HG02938 (cell line): ENCODE results near the gene PLEKHH3.
A peak's percentile ranks its signal among the peaks of the same experiment; 100 is the strongest.

Experiments
- ATAC-seq: cut with Tn5 transposase; IDR thresholded peaks from one replicate; pipeline ENCODE4 v1.9.1; 2021; ENCODE audit warnings: mild to moderate bottlenecking, moderate library complexity; ENCODE audit not compliant: unreplicated experiment

PLEKHH3 gene

GRCh38 chr17:42676424-42677011, at the start of gene PLEKHH3:
Gene PLEKHH3, minus strand, starts transcription at chr17:42676994. Its CDS starts 431 bp downstream, at chr17:42676563.
- no peak for ATAC-seq

- ATAC-seq: no peak
Measured at GRCh38 chr17:42725143-42725542, 48.3 kb upstream of the PLEKHH3 start.

- no peak for ATAC-seq
Measured at GRCh38 chr17:42723636-42724035, 46.8 kb upstream of the PLEKHH3 start.

- ATAC-seq: no peak
Measured at GRCh38 chr17:42720996-42721583, 44.3 kb upstream of the PLEKHH3 start.

- no peak for ATAC-seq
Measured at GRCh38 chr17:42709561-42709960, 32.8 kb upstream of the PLEKHH3 start.

- ATAC-seq: no peak
Measured at GRCh38 chr17:42708588-42708987, 31.8 kb upstream of the PLEKHH3 start.

GRCh38 chr17:42706732-42707131, 29.9 kb upstream of the PLEKHH3 start:
- ATAC-seq: no peak

GRCh38 chr17:42704837-42705494, 28.2 kb upstream of the PLEKHH3 start:
- ATAC-seq: peak; percentile 70

- ATAC-seq: peak; percentile 21
Measured at GRCh38 chr17:42704490-42704836, 27.7 kb upstream of the PLEKHH3 start.

GRCh38 chr17:42702446-42702845, 25.7 kb upstream of the PLEKHH3 start:
- ATAC-seq: no peak

GRCh38 chr17:42700586-42701289, 23.9 kb upstream of the PLEKHH3 start:
- ATAC-seq: no peak

GRCh38 chr17:42699415-42699740, 22.6 kb upstream of the PLEKHH3 start:
- no peak for ATAC-seq

- ATAC-seq: no peak
Measured at GRCh38 chr17:42698736-42699414, 22.1 kb upstream of the PLEKHH3 start.

- no peak for ATAC-seq
Measured at GRCh38 chr17:42697108-42697811, 20.5 kb upstream of the PLEKHH3 start.

- ATAC-seq: no peak
Measured at GRCh38 chr17:42695500-42695899, 18.7 kb upstream of the PLEKHH3 start.

GRCh38 chr17:42694524-42694923, 17.7 kb upstream of the PLEKHH3 start:
- no peak for ATAC-seq

GRCh38 chr17:42692489-42692888, 15.7 kb upstream of the PLEKHH3 start:
- no peak for ATAC-seq

GRCh38 chr17:42691021-42691545, 14.3 kb upstream of the PLEKHH3 start:
- ATAC-seq: no peak

- no peak for ATAC-seq
Measured at GRCh38 chr17:42690596-42690995, 13.8 kb upstream of the PLEKHH3 start.

GRCh38 chr17:42687707-42688320, 11.0 kb upstream of the PLEKHH3 start:
- ATAC-seq: no peak
